Fibroblast of upper back skin (primary cell): Measurements from ENCODE around the gene CFAP298.
"Not testable (repeated sequence)": the region's sequence is repeated elsewhere in the genome, so short reads cannot be mapped to it uniquely, and the experiment has no call there.

Experiments
- DNase-seq: peaks from one replicate; pipeline ENCODE4 v3.0.0-alpha.2; 2013

The CFAP298 gene

GRCh38 chr21:32565856-32566465 lies 46.2 kb downstream of the CFAP298 start:
- DNase-seq: no peak

- no peak for DNase-seq
These were observed 49.3 kb downstream of the CFAP298 start for GRCh38 chr21:32562915-32563314.

- peak; percentile 71 for DNase-seq
These were observed 49.8 kb downstream of the CFAP298 start for GRCh38 chr21:32562426-32562825.

- not testable (repeated sequence) for DNase-seq
These were observed 50.7 kb downstream of the CFAP298 start for GRCh38 chr21:32561476-32561875.

- DNase-seq: no peak
These were observed 51.3 kb downstream of the CFAP298 start for GRCh38 chr21:32560896-32561295.

GRCh38 chr21:32559006-32559610 lies 53.1 kb downstream of the CFAP298 start:
- no peak for DNase-seq

GRCh38 chr21:32558106-32558505 lies 54.1 kb downstream of the CFAP298 start:
- no peak for DNase-seq

GRCh38 chr21:32554832-32555638 lies 57.1 kb downstream of the CFAP298 start:
- peak; percentile 54 for DNase-seq

- DNase-seq: no peak
These were observed 62.3 kb downstream of the CFAP298 start for GRCh38 chr21:32549886-32550285.

GRCh38 chr21:32549440-32549839 lies 62.7 kb downstream of the CFAP298 start:
- no peak for DNase-seq
